Keratinocyte (primary cell): ENCODE data around the gene TBCA.

Source experiments
- CTCF ChIP-seq, 3 experiments: IDR thresholded peaks in 1 of 3; conservative IDR thresholded peaks in 1 of 3; optimal IDR thresholded peaks in 1 of 3; 2 replicates in 2 of 3; 3 replicates in 1 of 3; pipeline versions ENCODE3 to v1.5.1; 2011; ENCODE audit warnings: low read length in 3 of 3, mild to moderate bottlenecking in 3 of 3, moderate library complexity in 2 of 3, control low read depth in 1 of 3, inconsistent platforms in 1 of 3; ENCODE audit not compliant: insufficient read depth in 2 of 3; ENCODE audit errors: extremely low read depth in 1 of 3
- EZH2 ChIP-seq: IDR thresholded peaks from one replicate; pipeline ENCODE4 v1.6.1; 2012; ENCODE audit warnings: inconsistent platforms, mild to moderate bottlenecking, low read length, moderate library complexity

DNA sequence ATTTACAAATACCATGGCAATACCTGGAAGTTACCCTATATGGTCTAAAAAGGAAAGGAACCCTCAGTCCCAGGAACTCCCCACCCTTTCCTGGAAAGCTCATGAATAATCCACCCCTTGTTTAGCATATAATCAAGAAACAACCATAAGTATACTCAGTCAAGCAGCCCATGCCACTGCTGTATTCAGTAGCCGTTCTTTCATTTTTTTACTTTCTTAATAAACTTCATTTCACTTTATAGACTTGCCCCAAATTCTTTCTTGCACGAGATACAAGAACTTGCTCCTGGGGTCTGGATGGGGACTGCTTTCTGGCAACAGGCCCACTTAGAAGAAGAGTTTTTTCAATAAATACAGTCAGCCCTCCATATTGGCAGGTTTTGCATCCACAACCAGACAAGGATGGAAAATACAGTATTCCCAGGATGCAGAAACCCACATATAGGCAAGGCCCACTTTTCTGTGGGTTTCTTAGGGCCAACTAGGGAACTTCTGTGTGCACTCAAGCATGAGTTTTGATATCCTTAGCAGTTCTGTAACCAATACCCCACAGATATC, 2.8 kb upstream of the TBCA start:
- no peak for TF ChIP-seq CTCF (optimal IDR thresholded peaks at IDR 0.05 in 1 of 3, IDR thresholded peaks at IDR 0.05 in 1 of 3, conservative IDR thresholded peaks at IDR 0.05 in 1 of 3; ENCODE audit: extremely low read depth in 1 of 3, insufficient read depth in 2 of 3, low read length in 3 of 3)
- TF ChIP-seq EZH2: no peak
